ENCODE results near the gene CACNA1C.
"Not testable (repeated sequence)": the region's sequence is repeated elsewhere in the genome, so short reads cannot be mapped to it uniquely, and the experiment has no call there.

The CACNA1C gene

GRCh38 chr12:2076728-2077127, 23.9 kb downstream of the CACNA1C start:
- no peak for DNase-seq

GRCh38 chr12:2080604-2081003, 27.8 kb downstream of the CACNA1C start:
- DNase-seq, result no peak

- DNase-seq, result no peak
These were observed 29.5 kb downstream of the CACNA1C start for GRCh38 chr12:2082321-2082720.

- no peak for DNase-seq
These were observed 30.2 kb downstream of the CACNA1C start for GRCh38 chr12:2083008-2083407.

GRCh38 chr12:2083561-2083960, 30.8 kb downstream of the CACNA1C start:
- no peak for DNase-seq

- no peak for DNase-seq
These were observed 31.9 kb downstream of the CACNA1C start for GRCh38 chr12:2084553-2085296.

GRCh38 chr12:2092354-2092753, 39.6 kb downstream of the CACNA1C start:
- no peak for DNase-seq

GRCh38 chr12:2092890-2093289, 40.1 kb downstream of the CACNA1C start:
- no peak for DNase-seq

GRCh38 chr12:2094597-2094996, 41.8 kb downstream of the CACNA1C start:
- DNase-seq, result no peak

GRCh38 chr12:2095878-2096277, 43.1 kb downstream of the CACNA1C start:
- no peak for DNase-seq

GRCh38 chr12:2097617-2098016, 44.8 kb downstream of the CACNA1C start:
- DNase-seq, result no peak

GRCh38 chr12:2098852-2099251, 46.1 kb downstream of the CACNA1C start:
- no peak for DNase-seq

- no peak for DNase-seq
These were observed 46.8 kb downstream of the CACNA1C start for GRCh38 chr12:2099595-2099994.

GRCh38 chr12:2101359-2101758, 48.6 kb downstream of the CACNA1C start:
- no peak for DNase-seq

- DNase-seq, result no peak
These were observed 49.0 kb downstream of the CACNA1C start for GRCh38 chr12:2101771-2102170.

GRCh38 chr12:2102736-2103135, 49.9 kb downstream of the CACNA1C start:
- DNase-seq, result not testable (repeated sequence)

- DNase-seq, result not testable (repeated sequence)
These were observed 52.6 kb downstream of the CACNA1C start for GRCh38 chr12:2105387-2105786.

- no peak for DNase-seq
These were observed 55.4 kb downstream of the CACNA1C start for GRCh38 chr12:2108166-2108565.

- no peak for DNase-seq
These were observed 56.3 kb downstream of the CACNA1C start for GRCh38 chr12:2108975-2109671.

- DNase-seq, result no peak
These were observed 57.3 kb downstream of the CACNA1C start for GRCh38 chr12:2110127-2110526.

GRCh38 chr12:2110849-2111566, 58.2 kb downstream of the CACNA1C start:
- DNase-seq, result no peak

GRCh38 chr12:2111826-2112225, 59.0 kb downstream of the CACNA1C start:
- no peak for DNase-seq

GRCh38 chr12:2112401-2112800, 59.6 kb downstream of the CACNA1C start:
- DNase-seq, result no peak

All from right hindlimb (tissue), 1 donor.